Suppressor macrophage (primary cell): ENCODE results near the gene GAN.

ENCODE experiments used
- DNase-seq, 4 experiments: peaks; one replicate each; pipeline ENCODE4 v3.0.0-alpha.2; 2020 to 2022

The GAN gene

GRCh38 chr16:81432937-81433557, 118.3 kb downstream of the GAN start:
- DNase-seq: peak in 2 of 4 experiments; percentile 33 to 39

GRCh38 chr16:81435103-81435502, 120.3 kb downstream of the GAN start:
- no peak for DNase-seq

GRCh38 chr16:81435567-81435966, 120.8 kb downstream of the GAN start:
- DNase-seq: no peak

GRCh38 chr16:81436386-81436785, 121.6 kb downstream of the GAN start:
- no peak for DNase-seq

GRCh38 chr16:81437865-81438264, 123.1 kb downstream of the GAN start:
- DNase-seq: peak; percentile 87 to 92 (median 88)
